RWPE1 (cell line): ENCODE measurements around the gene ADGRB3.
"Not testable (repeated sequence)": the region's sequence is repeated elsewhere in the genome, so short reads cannot be mapped to it uniquely, and the experiment has no call there.

Experiments
- CTCF ChIA-PET: fragments of 350-600 bp; sonication (Branson Sonifier 250); formaldehyde crosslinking; extraction: SDS; loops from one replicate; lab custom pipeline; 2021; lab: Yijun Ruan, JAX
- POLR2A ChIA-PET: fragments of 400-600 bp; formaldehyde crosslinking; extraction: SDS; loops from one replicate; lab custom pipeline; 2020; ENCODE audit warnings: antibody characterized with exemption; ENCODE audit not compliant: low non-redundant PET; lab: Yijun Ruan, JAX
- DNase-seq: peaks from one replicate; pipeline ENCODE4 v3.0.0; 2012; ENCODE audit warnings: low spot score
- H3K27ac ChIP-seq: fragments of 450-650 bp; 2 replicates; pipeline ENCODE4 v1.5.1; 2017
- CTCF ChIP-seq: fragments of 450-650 bp; conservative IDR thresholded peaks from 2 replicates; pipeline ENCODE4 v1.5.1; 2017; ENCODE audit warnings: low read depth, mild to moderate bottlenecking

The ADGRB3 gene

GRCh38 chr6:68658338-68658737 lies 23.3 kb downstream of the ADGRB3 start:
- no peak overlapping the region for H3K27ac ChIP-seq
- no peak for TF ChIP-seq CTCF
- CTCF ChIA-PET, result interaction anchor here (0.6 kb wide), 1 partner anchor 1533 kb away, joined by 3 read pairs; no protein-coding TSS in a partner anchor
- POLR2A ChIA-PET, result no interaction called here
- DNase-seq, result no peak

GRCh38 chr6:68673255-68673654 lies 38.2 kb downstream of the ADGRB3 start:
- no peak for TF ChIP-seq CTCF
- DNase-seq, result no peak
- POLR2A ChIA-PET, result no interaction called here
- CTCF ChIA-PET, result no interaction called here
- H3K27ac ChIP-seq, result no peak overlapping the region

GRCh38 chr6:68675548-68675947 lies 40.5 kb downstream of the ADGRB3 start:
- TF ChIP-seq CTCF, result no peak
- H3K27ac ChIP-seq, result no peak overlapping the region
- ChIA-PET POLR2A (no interaction called here), CTCF (no interaction called here)
- DNase-seq, result no peak

GRCh38 chr6:68676094-68676493 lies 41.0 kb downstream of the ADGRB3 start:
- DNase-seq, CTCF ChIA-PET, H3K27ac ChIP-seq, POLR2A ChIA-PET: not testable (repeated sequence)

- TF ChIP-seq CTCF, result no peak
- ChIA-PET CTCF (no interaction called here), POLR2A (no interaction called here)
- no peak overlapping the region for H3K27ac ChIP-seq
- no peak for DNase-seq
Observed at GRCh38 chr6:68677058-68677457, 42.0 kb downstream of the ADGRB3 start.

GRCh38 chr6:68679399-68679798 lies 44.3 kb downstream of the ADGRB3 start:
- CTCF ChIA-PET, result no interaction called here
- POLR2A ChIA-PET, result no interaction called here
- DNase-seq, result no peak
- H3K27ac ChIP-seq, result no peak overlapping the region
- no peak for TF ChIP-seq CTCF

GRCh38 chr6:68680264-68680663 lies 45.2 kb downstream of the ADGRB3 start:
- H3K27ac ChIP-seq, result no peak overlapping the region
- CTCF ChIA-PET, result no interaction called here
- DNase-seq, result no peak
- no peak for TF ChIP-seq CTCF
- POLR2A ChIA-PET, result no interaction called here
